HG03139 (cell line): ENCODE results near the gene KCNF1.

Source experiments
- ATAC-seq: cut with Tn5 transposase; IDR thresholded peaks from one replicate; pipeline ENCODE4 v1.9.1; 2021; ENCODE audit not compliant: unreplicated experiment

The KCNF1 gene

DNA sequence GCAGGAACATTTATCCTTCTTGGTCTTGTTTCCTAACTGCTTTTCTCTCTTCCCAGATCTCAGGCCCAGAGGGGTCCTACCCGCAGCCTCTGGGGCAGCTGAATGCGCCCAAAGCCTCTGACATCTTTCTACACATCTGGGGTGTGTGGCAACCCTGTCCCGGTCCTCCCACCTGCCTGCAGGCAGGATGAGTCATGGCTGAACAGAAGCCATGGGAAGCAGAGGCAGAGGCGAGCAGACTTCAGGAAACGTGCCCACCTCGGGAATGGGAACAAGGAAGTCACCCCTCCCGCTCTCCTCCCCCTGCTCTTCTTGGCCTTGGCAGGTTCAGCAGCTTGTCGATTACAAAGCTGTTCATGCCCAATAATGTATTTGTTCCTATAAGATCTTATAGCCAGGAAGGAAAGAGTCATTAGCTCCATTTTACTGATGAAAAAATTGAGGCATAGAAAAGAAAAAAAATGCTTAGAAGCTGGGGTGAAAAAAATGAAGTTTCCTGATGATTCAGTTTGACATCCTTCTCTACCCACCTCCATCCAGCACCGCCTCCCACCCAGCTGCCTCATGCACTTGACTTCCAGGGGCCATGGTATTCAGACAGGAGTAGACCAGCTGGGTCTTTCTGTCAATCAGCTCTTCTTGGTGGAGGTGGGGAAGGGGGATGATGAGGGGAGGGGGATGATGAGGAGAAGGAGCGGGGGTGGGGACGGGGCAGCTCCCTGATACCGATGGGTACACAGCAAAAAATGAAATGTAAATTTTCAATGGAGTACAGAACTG lies 10.4 kb upstream of the KCNF1 start:
- ATAC-seq: no peak

DNA sequence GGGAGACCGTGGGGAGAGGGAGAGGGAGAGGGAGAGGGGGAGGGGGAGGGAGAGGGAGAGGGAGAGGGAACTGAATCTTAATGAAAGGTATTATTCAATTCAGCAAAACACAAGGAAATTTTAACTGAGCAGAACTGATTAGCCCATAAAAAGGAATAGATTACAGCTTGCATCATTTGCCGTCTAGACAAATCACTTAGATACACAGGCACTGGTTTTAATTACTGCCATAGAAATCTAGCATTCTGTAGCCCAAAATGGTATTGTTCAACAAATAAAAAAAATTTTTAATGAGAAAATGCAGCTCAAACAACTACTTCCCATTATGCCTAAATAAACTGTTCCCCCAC lies 7.9 kb upstream of the KCNF1 start:
- no peak for ATAC-seq

DNA sequence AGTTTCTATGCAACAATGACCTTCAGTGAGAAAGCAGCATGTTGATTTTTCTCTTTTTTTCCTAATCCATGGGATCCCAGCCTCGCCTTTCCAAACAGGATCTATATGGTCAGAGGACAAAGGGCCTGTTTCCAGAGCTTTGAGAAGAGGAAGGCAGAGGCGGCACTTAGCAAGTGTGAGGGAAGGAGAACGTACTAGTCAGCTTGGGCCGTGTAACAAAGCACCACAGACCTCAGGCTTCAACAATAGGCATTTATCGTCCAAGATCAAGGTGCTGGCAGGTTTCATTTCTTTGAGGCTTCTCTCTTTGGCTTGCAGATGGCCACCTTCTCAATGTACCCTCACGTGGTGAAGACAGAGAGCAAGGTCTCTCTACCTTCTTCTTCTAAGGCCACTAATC lies 7.3 kb upstream of the KCNF1 start:
- no peak for ATAC-seq

DNA sequence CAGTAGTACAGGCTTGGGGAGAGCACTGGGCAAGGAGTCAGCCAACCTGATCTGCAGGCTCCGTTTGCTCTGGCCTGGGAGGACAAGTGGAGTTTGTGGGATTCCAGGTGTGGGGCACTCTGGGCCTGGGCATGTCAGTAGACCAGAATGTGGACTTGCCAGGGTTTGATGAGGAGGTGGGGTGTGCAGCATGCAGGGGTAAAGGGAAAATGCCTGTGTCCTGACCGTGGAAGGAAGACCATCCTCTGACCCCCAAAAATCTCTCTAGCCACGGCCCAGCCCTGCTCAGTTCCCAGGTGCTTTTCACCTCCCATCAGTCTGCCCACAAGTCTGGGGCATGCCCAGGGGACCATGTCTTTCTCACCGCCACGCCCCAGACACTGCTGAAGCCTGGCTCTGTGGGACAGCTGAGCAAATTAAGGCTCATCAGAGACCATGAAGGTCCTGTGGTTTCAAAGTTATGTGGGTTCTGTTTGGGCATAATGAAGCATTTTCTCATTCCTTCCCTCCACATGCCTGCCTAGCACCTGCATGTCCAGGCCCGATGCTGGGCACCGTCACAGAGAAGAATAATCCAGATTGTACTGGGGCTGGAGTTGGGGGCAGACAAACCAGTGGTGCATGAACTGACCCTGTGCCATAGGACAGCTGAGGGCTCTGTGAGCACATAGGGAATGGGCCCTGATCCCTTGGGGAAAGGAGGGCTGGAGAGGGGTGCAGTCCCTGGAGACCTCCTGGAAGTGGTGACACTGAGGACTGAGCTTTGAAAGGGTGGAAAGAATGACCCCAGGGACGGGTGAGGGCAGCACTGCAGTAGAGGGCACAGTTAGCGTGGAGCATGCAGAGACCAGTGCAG lies 6.5 kb upstream of the KCNF1 start:
- ATAC-seq: no peak

DNA sequence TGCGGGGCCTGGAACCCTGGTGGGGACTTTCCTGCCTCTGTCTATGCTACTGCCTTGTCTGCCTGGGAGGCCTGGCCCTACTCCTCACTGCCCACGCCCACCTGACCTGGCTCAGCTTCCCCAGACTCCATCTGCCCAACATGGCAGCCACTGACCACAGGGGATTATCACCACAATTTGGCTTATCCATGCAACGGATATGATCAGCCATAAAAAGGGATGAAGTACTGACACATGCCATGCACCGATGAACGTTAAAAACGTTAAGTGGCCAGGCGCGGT lies 5.9 kb upstream of the KCNF1 start:
- ATAC-seq: no peak

DNA sequence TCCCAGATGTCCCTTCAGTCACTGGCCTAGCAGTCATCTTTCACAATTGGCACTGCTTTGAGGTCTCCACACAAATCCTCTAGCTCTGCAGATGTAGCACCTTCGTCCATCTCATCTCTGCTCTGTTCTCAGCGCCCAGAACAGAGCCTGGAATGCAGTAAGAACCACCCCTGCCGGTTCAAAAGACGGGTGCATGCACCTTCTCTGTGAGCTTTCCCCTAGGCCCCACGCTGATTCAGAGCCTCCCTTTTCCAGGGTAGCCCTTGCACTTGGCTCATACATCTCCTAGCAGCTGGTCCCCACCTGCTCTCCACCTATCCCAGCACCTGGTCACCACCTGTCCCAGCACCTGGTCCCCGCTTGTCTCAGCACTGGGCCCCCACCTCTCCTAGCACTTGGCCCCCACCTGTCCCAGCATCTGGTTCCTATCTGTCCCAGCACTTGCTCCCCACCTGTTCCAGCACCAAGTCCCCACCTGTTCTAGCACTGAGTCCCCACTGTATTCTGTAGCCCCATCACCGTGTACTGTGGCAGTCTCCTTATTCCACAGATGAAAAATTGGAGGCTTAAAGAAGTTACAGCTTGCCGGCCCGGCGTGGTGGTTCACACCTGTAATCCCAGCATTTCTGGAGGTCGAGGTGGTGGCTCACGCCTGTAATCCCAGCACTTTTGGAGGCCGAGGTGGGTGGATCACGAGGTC lies 4.7 kb upstream of the KCNF1 start:
- no peak for ATAC-seq

DNA sequence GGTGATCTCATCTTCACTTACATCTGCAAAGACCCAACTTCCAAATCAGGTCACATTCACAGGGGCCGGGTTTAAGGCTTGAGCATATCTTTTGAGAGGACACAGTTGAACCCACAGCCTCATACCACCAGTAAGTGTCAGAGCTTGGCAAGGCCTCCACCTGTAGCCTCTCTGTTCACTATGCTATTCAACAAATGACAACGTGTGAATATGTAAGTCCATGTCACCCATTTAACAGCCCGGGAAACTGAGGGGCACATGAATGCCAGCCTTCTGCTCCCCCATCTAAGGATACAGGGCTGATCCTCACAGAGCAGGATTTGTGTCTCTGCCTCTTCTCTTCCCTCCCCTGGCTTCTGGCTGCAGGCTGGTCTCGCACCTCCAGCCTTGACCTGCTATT lies 3.5 kb upstream of the KCNF1 start:
- no peak for ATAC-seq

DNA sequence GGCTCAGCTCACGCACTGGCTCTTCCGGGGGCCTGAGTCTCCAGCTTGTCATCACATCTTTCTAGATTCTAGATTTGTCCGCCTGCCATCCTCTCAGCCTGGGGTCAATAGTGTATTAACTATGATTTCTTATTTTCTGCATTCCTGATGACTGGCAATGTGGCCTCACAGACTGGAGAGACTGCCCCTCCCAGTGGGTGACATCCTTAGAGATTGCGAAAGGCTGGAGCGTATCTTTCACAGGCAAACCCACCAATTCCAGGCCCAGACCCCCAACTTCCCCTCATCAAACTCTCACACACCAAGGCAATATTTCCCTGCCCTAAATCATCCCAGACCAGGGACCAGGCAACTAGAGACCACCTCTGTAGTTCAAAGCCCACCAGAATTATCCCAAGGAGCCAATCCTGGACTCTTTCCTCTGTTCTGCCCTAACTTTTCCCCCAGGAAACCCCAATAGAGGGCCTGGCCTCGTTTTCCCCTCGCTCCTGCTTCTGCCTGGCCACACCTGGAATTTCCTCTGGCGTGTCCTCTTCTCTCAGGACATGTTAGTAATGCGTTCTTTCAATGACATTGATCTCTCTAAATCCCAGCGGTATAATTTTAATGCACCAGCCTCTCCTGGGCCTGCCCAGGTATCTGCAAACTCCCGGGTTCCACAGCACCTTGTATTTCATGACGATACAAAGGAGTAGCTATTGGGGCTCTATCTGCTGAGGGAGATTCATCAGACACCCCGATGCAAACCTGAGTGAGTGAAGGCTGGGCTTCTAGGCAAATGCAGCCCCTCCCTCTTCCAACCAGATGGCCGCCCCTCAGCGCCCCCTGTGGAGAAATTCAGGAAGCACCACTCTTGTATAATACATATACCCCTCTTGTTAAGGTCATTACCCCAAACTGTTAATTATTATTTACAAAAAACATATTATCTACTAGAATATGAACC lies 2.4 kb upstream of the KCNF1 start:
- no peak for ATAC-seq

DNA sequence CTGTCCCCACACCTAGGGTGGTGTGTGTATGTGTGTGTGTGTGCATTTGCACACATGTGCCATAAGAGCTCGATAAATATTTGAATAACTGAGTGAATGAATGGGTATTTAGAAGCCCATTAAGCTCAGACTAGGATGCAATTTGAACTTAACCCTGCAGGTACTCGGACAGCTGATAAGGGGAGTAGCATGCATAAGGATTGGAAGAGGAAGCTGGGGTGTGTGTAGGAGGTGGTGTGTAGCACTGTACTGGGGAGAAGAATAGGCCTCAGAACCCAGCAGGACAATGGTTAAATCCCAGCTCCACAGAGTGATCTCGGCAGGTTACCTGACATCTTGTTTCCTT lies 1.8 kb upstream of the KCNF1 start:
- no peak for ATAC-seq

DNA sequence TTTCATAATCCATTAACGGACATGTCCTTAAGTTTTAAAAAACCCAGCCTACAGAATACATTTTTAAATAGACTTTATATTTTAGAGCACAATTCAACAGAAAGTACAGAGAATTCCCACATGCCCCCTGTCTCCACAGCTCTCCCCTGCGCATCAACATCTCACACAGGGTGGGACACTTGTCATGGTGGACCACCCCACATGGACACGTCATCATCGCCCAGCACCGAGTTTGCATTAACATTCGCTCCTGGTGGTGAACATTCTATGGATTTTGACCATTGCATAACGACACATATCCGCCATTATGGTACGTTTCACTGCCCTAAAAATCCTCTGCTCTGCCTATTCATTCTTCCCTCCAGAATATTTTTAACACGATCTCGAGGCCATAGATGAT lies 1.1 kb upstream of the KCNF1 start:
- no peak for ATAC-seq

DNA sequence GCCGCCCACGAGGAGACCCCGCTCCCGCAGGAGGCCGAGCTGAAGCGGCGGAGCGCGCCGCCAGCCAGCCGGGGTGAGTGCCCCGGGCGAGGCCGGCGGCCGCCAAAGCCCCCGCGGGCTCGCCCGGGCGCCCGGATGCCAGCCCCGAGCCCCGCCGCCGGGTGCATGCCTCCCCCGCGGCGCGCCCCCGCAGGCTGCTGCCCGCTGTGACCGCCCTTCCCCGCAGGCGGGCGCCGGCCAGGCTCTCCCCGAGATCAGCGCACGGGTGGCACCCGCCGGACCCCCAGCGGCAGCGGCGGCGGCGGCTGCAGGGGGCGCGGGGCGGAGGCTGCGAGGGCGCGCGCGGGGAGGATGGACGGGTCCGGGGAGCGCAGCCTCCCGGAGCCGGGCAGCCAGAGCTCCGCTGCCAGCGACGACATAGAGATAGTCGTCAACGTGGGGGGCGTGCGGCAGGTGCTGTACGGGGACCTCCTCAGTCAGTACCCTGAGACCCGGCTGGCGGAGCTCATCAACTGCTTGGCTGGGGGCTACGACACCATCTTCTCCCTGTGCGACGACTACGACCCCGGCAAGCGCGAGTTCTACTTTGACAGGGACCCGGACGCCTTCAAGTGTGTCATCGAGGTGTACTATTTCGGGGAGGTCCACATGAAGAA lies 470 bp downstream of the KCNF1 start:
- ATAC-seq: no peak

DNA sequence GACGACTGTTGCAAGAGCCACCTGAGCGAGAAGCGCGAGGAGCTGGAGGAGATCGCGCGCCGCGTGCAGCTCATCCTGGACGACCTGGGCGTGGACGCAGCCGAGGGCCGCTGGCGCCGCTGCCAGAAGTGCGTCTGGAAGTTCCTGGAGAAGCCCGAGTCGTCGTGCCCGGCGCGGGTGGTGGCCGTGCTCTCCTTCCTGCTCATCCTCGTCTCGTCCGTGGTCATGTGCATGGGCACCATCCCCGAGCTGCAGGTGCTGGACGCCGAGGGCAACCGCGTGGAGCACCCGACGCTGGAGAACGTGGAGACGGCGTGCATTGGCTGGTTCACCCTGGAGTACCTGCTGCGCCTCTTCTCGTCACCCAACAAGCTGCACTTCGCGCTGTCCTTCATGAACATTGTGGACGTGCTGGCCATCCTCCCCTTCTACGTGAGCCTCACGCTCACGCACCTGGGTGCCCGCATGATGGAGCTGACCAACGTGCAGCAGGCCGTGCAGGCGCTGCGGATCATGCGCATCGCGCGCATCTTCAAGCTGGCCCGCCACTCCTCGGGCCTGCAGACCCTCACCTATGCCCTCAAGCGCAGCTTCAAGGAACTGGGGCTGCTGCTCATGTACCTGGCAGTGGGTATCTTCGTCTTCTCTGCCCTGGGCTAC lies 1.2 kb downstream of the KCNF1 start:
- no peak for ATAC-seq

DNA sequence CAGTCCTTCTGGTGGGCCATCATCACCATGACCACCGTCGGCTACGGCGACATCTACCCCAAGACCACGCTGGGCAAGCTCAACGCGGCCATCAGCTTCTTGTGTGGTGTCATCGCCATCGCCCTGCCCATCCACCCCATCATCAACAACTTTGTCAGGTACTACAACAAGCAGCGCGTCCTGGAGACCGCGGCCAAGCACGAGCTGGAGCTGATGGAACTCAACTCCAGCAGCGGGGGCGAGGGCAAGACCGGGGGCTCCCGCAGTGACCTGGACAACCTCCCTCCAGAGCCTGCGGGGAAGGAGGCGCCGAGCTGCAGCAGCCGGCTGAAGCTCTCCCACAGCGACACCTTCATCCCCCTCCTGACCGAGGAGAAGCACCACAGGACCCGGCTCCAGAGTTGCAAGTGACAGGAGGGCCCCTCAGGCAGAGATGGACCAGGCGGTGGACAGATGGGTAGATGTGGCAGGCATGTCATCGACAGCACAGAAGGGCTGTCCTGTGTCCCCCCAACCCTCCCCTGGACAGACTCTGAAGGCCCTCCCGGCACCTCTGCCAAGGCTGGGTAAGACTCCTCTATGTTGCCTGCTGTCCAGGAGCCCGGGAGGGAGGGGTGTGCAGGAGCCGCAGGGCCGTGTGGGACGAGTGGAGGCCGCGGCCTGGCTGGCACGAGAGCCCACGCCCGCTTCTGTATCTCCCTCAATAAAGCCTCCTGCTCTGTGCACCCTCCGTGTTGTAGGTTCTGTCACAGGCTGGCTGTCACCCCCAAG lies 2.0 kb downstream of the KCNF1 start:
- no peak for ATAC-seq

DNA sequence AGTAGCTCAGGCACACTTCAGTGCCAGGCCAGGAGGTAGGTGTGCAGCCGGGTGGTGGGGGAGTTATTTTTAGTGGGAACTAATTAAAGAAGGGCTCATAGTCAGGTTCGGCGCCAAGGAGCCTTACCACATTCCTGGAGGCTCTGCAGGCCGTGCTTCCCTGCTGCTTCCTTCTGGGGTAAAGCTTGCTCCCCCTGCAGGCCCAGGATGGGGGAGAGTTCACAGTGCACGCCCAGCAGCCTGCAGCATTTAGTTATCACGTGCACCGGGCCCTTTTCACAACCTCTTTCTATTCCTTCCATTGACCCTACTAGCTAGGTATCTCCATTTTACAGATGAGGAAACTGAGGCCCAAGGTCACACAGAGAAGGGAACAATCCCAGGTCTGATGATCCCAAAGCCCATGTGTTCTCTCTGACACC lies 2.5 kb downstream of the KCNF1 start:
- no peak for ATAC-seq

DNA sequence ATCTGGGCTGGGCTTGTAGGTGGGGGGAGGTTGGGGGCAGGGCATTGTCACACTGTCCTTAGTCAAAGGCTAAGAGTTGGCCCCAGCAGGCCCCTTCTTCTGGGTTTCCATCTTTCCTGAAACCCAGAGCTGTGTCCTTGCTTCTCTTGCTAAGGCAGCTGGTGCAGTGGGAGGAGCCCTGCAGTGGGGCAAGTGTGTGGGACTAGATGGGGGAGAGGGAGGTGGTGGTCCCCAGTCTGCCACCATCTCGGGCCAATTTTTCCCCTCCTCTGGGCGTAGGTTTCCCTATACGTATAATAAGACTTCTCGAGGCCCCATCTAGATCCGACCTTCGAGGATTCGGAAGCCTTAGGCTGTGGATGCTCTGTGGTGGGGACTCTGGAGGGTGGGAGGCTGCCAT lies 3.5 kb downstream of the KCNF1 start:
- no peak for ATAC-seq

DNA sequence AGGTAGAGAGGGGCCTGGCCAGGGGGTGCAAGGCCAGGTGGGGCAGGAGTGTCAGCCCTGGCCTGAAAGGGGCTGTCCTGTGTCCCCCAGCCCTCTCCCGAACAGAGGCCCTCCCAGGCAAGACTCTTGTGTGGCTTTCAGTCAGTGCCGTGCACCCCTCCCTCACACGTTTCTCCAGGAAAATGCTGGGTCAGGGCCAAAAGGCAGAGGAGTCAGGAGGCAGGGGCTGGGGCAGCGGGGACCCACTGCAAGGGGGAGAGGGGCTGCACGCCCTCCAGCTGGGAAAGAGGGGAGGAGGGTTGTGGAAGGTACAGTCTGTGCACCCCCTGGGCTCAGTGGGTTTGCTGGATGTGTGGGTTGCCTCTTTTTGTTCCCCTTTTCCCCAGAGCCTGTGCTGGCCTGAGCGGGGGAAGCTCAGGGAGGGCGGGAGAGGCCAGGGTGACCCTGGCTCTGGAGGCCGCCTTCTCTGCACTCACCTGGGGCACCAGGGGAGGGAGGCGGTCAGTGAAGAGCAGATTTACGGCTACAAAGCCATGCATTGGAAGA lies 4.1 kb downstream of the KCNF1 start:
- ATAC-seq: no peak

DNA sequence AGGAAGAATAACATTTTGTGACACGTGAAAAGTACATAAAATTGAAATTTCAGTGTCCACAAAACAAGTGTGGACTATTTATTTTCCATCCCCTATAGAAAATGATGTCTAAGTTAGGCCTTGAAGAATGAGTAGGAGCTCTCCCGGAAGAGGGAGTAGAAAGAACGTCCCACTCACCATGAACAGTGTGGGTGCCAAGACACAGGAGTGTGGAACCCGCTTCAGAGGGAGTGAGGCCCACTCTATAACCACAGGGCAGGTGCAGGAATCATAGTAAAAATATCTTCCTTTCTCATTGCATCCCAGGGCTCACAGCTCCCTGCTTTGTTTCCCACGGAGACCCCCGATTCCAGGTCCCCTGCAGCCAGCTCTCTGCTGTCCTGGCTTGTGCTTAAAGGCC lies 5.2 kb downstream of the KCNF1 start:
- ATAC-seq: no peak

DNA sequence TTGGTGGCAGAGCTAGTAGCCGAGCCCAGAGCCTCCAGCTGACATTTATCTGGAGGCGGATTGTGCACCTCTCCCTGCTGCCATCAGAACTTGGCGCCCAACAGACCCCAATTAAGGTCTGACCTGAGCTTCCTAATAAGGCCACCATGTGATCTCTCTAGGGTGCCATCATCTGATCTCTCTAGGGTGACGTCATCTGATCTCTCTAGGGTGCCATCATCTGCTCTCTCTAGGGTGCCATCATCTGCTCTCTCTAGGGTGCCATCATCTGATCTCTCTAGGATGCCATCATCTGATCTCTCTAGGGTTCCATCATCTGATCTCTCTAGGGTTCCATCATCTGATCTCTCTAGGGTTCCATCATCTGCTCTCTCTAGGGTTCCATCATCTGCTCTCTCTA lies 6.2 kb downstream of the KCNF1 start:
- ATAC-seq: no peak
